ENCODE data around the gene ZNF341. TPM values are rescaled to one million over a fixed set of nuclear protein-coding genes. Genes with fewer than 3 reads are reported as not detected.

ZNF341 gene
- total and polyA plus RNA-seq, 2 of the 8 experiments (the other 6 are each of a cell fraction or from before 2014, with no cell fraction given), result 5.8 to 6.4 TPM

- Histone ChIP-seq H3K23ac (ENCODE audit: insufficient read length) (no peak overlapping the region), H2BK20ac (ENCODE audit: low read length) (no peak overlapping the region), H3K36me3 (ENCODE audit: control insufficient read depth in 2 of 4, insufficient read depth in 4 of 4, low read length in 3 of 4) (no peaks in the 10 kb centered on the region; a peak in 1 of 8 replicates), H3K4ac (replicated peaks; ENCODE audit: insufficient read length, low read depth, low read length) (no peak overlapping the region), H4K8ac (ENCODE audit: extremely low read depth, insufficient read depth, low read length) (no peak overlapping the region), H3K14ac (ENCODE audit: insufficient read length) (no peak overlapping the region), H3K4me3 (ENCODE audit: extremely low read depth in 1 of 4, insufficient read depth in 2 of 4, low read depth in 3 of 4, low read length in 4 of 4) (no peak overlapping the region), H2BK5ac (ENCODE audit: low read depth, low read length) (no peak overlapping the region), H3K79me1 (ENCODE audit: low read depth, low read length) (no peaks in the 10 kb centered on the region), H2BK15ac (ENCODE audit: low read length) (no peak overlapping the region), H3K4me2 (ENCODE audit: insufficient read depth in 1 of 2, low read depth in 2 of 2, low read length in 2 of 2) (no peak overlapping the region), H3K79me2 (ENCODE audit: control insufficient read depth in 1 of 2, insufficient read depth in 2 of 2, low read length in 2 of 2) (no peaks in the 10 kb centered on the region), H3K9ac (replicated peaks in 1 of 4; ENCODE audit: extremely low read depth in 1 of 4, low read depth in 3 of 4, low read length in 3 of 4) (no peak overlapping the region), H3K18ac (ENCODE audit: extremely low read depth, low read length) (no peak overlapping the region), H2BK12ac (ENCODE audit: low read depth, low read length) (peak overlapping the region; percentile 80; the same call in 1 of the 2 replicates), H3K23me2 (ENCODE audit: low read depth, low read length) (peaks cover 6% of the 10 kb centered on the region; the same call in 1 of the 2 replicates), H4K91ac (replicated peaks; ENCODE audit: insufficient read length, low read length) (no peak overlapping the region), H4K5ac (ENCODE audit: insufficient read length, low read depth, low read length) (no peak overlapping the region), H3K9me3 (ENCODE audit: insufficient read depth in 2 of 2, low read depth in 1 of 2, low read length in 1 of 2) (no peaks in the 10 kb centered on the region), H3K27me3 (replicated peaks in 1 of 4; ENCODE audit: control insufficient read depth in 3 of 4, extremely low read depth in 1 of 4, insufficient read depth in 3 of 4, low read length in 3 of 4) (no peaks in the 10 kb centered on the region), H3K56ac (replicated peaks; ENCODE audit: insufficient read length, low read depth, low read length) (no peak overlapping the region), H3K27ac (ENCODE audit: low read depth, low read length) (no peak overlapping the region), H2AK5ac (ENCODE audit: low read depth, low read length) (no peak overlapping the region), H2BK120ac (replicated peaks; ENCODE audit: low read depth, low read length) (no peak overlapping the region), H4K20me1 (replicated peaks in 1 of 2; ENCODE audit: control insufficient read depth in 1 of 2, insufficient read depth in 2 of 2, low read length in 2 of 2) (no peaks in the 10 kb centered on the region), H2AFZ (ENCODE audit: low read length) (no peak overlapping the region), H3K4me1 (replicated peaks in 1 of 4; ENCODE audit: control insufficient read depth in 3 of 4, insufficient read depth in 4 of 4, low read length in 3 of 4) (peaks cover 4 to 9% (median 6%) of the 10 kb centered on the region in 4 experiments)
- 91% methylated on average over 1 of the region's 1 CpG; no CpG with 5 or more reads in 1 of the 2 experiments for WGBS, 2 experiments (ENCODE audit: extremely low coverage in 1 of 2, insufficient coverage in 1 of 2, insufficient read length in 1 of 2, insufficient replicate concordance in 2 of 2, low coverage in 1 of 2, low lambda C conversion rate in 2 of 2, missing lambda C conversion rate in 1 of 2)
- no peak for DNase-seq (ENCODE audit: low read depth in 1 of 2, low spot score in 2 of 2)
- CTCF ChIA-PET (ENCODE audit: partially characterized antibody), result no interaction called here
- FAIRE-seq, result no peak
- POLR2A ChIA-PET (ENCODE audit: partially characterized antibody), result interaction anchor here (1.2 to 1.5 kb wide), 2 partner anchors 8 to 32 kb away, joined by 4 to 6 read pairs; partner anchors contain the start of gene PXMP4
- no peak for TF ChIP-seq TBP (IDR thresholded peaks at IDR 0.05; ENCODE audit: low read depth, low read length)
- no peak for TF ChIP-seq CREB1 (IDR thresholded peaks at IDR 0.05)
- no peak for TF ChIP-seq JUND (IDR thresholded peaks at IDR 0.05; ENCODE audit: low read length)
- no peak for TF ChIP-seq SIN3A (conservative IDR thresholded peaks at IDR 0.05 in 1 of 2, IDR thresholded peaks at IDR 0.05 in 1 of 2; ENCODE audit: low read depth in 1 of 2, low read length in 2 of 2)
- no peak for TF ChIP-seq CHD1 (IDR thresholded peaks at IDR 0.05; ENCODE audit: low read depth, low read length)
- TF ChIP-seq RXRA (IDR thresholded peaks at IDR 0.05; ENCODE audit: insufficient read depth, low read depth, low read length), result no peak
- TF ChIP-seq POLR2A (IDR thresholded peaks at IDR 0.05; ENCODE audit: control extremely low read depth in 1 of 2, low read depth in 2 of 2, low read length in 2 of 2), result no peak
- TF ChIP-seq CHD2 (IDR thresholded peaks at IDR 0.05; ENCODE audit: low read length), result no peak
- no peak for TF ChIP-seq NANOG (IDR thresholded peaks at IDR 0.05; ENCODE audit: insufficient read depth, low read depth, low read length, poor library complexity, severe bottlenecking)
- no peak for TF ChIP-seq MAX (IDR thresholded peaks at IDR 0.05)
These were observed 20.4 kb upstream of the ZNF341 start for GRCh38 chr20:33711446-33711738.

Data from H1 (cell line).